ENCODE data around the gene ATP8A1.

GRCh38 chr4:42470023-42470422, 186.9 kb downstream of the ATP8A1 start:
- TF ChIP-seq ZNF219 (CRISPR knock-in tag; IDR thresholded peaks at IDR 0.05; ENCODE audit: borderline replicate concordance), result no peak
- TF ChIP-seq, protein P1, sequence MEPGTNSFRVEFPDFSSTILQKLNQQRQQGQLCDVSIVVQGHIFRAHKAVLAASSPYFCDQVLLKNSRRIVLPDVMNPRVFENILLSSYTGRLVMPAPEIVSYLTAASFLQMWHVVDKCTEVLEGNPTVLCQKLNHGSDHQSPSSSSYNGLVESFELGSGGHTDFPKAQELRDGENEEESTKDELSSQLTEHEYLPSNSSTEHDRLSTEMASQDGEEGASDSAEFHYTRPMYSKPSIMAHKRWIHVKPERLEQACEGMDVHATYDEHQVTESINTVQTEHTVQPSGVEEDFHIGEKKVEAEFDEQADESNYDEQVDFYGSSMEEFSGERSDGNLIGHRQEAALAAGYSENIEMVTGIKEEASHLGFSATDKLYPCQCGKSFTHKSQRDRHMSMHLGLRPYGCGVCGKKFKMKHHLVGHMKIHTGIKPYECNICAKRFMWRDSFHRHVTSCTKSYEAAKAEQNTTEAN (CRISPR knock-in tag; IDR thresholded peaks at IDR 0.05), result no peak
- TF ChIP-seq, protein P2, sequence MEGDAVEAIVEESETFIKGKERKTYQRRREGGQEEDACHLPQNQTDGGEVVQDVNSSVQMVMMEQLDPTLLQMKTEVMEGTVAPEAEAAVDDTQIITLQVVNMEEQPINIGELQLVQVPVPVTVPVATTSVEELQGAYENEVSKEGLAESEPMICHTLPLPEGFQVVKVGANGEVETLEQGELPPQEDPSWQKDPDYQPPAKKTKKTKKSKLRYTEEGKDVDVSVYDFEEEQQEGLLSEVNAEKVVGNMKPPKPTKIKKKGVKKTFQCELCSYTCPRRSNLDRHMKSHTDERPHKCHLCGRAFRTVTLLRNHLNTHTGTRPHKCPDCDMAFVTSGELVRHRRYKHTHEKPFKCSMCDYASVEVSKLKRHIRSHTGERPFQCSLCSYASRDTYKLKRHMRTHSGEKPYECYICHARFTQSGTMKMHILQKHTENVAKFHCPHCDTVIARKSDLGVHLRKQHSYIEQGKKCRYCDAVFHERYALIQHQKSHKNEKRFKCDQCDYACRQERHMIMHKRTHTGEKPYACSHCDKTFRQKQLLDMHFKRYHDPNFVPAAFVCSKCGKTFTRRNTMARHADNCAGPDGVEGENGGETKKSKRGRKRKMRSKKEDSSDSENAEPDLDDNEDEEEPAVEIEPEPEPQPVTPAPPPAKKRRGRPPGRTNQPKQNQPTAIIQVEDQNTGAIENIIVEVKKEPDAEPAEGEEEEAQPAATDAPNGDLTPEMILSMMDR (IDR thresholded peaks at IDR 0.05), result no peak
